NCI-H2107 treated with DMSO at 0.1 percent for 48 hours (cell line): ENCODE results near the gene KLK10.

Experiments used
- DNase-seq: peaks from one replicate; lab custom pipeline; 2025; ENCODE audit not compliant: unreplicated experiment; lab: John Stamatoyannopoulos, UW

KLK10 gene, protein sequence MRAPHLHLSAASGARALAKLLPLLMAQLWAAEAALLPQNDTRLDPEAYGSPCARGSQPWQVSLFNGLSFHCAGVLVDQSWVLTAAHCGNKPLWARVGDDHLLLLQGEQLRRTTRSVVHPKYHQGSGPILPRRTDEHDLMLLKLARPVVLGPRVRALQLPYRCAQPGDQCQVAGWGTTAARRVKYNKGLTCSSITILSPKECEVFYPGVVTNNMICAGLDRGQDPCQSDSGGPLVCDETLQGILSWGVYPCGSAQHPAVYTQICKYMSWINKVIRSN

DNA sequence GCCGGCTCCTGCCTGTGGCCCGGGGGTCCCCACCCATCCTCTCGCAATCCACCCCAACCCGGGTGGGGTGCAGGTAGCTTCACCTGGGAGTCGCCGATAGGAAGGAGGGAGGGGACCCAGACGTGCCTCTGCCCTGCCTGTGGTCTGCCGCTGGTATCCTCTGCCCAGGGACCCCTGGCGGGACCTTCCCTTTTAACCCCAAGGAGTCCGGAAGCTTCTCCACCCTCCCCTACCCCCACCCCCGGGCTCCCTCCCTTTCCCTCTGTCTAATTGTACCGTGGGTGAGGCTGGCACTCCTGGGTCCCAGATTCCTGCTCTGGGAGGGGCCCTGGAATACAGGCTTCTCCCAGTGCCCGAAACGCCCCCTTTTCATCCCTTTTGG is at the start of gene KLK10:
Gene KLK10 (minus strand): TSS at position 166 of the 382 bp plus-strand sequence. CDS start 579 bp downstream, outside the sequence.
- no peak for DNase-seq

DNA sequence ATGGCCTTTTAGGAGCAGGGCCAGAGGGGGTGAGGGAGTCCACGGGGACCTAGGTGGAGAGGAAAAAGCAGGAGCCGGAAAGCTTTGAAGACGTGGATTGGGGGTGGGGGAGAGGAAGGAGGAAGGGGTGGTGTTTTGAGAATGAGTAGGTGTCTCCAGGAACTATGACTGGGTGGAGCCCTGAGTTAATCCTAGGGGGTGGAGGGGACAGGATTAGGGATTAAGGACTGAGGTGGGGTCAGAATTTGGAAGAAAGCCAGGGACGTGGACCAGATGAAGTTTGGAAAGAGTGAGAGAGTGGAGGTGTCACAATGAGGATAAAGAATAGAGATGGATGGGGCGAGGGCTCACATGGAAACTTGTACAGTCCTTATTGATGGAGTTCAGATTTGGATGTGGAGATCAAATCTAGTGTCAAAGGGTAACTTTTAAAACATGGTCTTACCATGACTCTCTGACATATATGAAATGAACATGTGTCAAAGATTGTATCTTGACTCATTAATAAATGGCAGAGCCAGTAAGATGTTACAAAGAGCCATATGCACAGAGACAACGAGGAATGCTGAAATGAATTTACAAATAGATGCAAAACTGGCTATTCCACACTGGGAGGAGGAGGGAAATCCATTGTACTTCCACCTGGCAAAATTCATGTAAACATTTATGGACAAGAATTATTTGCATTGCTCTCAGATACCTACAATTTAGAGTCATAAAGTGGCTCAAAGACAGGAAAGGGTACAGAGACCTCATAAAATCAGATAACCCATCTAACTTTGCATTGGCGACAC is 47.1 kb upstream of the KLK10 start:
- no peak for DNase-seq

DNA sequence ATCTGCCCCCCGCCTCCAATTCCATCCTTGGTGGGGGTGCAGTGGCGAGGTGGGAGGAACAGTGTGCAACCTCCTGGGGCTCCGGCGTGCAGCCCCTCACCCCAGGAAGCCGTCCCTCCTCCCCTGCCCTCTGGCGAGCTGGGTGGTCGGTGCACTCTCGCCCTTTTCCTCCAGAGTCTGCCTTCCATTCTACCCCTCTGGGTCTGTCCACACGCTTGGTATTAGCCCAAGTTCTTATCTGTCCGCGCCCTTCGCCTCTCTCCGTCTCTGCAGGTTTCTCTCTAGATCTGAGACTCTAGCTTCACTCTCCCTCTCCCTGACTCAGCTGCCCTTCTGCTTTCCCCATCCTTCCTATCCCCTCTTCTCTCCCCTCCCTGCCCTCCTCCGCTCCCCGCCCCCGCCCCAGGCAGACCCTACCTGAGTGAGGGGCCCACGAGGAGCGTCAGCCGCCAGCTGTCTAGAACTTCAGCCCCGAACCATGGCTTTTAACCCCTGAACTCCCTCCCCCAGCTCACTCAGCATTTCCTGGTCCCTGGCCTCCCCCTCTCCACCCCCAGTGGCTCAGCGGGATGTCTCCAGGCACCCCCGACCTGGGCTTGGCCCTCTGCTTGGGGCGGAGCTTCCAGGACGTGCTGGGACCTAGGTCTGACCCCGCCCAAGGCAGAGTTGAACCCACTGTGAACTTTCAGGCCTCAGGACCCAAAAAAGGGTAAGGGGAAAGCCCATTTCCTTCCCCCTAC is 45.9 kb upstream of the KLK10 start:
- no peak for DNase-seq

DNA sequence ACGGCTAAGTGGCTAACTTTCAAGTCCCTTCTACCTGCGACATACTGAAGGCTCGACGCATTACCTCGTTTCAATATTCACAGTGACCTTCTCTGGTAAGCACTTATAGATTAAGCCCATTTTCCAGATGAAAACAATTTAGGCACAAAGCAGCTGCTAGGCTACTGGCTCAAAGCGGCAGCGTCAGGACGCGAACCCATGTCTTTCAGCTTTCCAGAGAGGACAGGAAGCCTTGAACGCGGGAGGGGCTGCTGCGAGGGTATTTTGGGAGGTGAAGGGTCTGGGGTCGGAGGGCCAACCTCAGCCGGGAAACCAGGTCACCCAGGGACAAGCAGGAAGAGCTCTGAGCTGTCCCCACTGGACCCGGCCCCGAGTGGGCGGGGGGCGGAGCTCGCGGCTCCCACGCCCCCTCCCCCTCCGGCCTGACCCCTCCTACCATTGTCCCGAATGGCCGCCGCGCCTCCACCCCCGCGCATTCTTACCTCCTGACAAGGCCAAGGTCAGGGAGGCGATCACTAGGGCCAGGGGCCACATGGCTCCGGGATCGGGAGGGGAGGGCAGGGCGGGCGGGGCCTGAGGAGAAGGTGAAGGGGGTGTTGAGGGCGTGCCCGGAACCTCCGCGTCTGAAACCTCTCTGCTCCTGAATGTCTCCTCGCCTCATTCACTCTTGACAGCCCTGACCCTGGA is 45.2 kb upstream of the KLK10 start, which contains the start of gene KLK13:
Gene KLK13 (minus strand): TSS at position 559 of the 687 bp plus-strand sequence. CDS start 25 bp downstream, at position 534.
- no peak for DNase-seq

DNA sequence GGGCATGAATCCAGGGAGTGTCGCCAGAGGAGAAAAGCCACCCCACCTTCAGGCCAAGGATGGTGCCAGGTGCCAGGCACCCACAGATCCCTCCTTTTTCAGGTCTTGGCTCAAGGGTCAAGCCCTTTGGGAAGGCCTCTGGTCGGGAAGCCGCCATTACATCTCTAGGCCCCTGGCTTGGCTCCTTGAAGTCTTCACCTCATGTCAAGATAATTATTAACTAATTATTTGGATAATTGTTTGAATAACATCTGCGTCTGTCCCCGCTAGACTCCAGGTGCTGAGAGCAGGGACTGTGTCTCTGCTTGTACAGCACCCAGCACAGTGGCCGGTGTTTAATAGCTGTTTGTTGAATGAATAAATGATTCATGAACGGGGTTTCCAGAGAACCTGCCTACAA is 44.2 kb upstream of the KLK10 start:
- DNase-seq: no peak

DNA sequence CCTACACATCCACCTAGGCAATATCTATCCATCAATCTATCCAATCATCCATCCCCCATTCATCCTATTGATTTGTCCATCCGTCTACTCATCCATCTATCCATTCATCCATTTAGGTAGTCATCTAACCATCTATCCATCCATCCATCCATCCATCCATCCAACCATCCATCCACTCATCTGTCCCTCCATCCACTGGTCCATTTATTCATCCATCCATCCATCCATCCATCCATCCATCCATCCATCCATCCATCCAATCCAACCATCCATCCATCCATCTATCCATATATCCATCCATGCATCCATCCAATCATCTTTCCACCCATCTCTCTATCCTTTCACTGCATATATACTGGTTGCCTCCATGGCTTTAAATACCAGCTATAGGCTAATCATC is 41.5 kb upstream of the KLK10 start:
- DNase-seq: no peak

DNA sequence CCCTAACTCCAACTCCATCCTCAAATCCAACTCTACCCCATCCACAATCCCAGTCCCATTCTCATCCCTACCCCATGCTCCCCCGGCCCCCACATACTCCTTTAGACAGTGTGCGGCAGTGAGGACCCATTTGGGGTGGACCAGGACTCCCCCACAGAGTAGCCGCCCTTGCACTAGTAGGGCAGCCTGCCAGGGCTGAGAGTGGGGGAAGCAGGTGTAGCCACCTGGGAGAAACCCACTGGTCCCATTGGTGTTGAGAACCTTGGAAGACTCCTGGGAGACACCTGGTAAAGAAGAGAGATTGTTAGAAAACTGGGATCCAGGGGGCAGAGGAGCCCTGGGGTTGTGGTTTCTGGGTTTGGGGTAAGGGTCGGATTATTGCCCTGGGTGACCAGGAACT is 40.8 kb upstream of the KLK10 start:
- no peak for DNase-seq

DNA sequence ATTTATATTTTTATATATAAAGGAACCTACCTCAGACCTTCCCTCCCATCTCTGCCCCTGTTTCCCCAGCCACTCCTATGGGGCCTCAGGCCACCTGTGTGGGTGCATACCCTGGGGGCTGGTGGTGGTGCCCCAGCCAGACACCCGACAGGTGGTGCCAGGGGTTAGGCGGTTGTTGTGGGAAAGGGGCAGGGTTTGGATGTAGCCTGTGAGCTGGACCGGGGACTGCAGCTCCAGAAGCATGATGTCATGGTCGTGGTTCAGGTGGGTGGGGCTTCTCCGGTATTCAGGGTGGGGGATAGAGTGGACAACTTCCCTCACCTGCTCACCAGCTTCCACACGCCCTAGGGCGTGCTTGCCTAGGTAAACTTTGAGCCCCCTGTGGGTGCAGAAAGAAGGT is 40.2 kb upstream of the KLK10 start:
- DNase-seq: no peak

DNA sequence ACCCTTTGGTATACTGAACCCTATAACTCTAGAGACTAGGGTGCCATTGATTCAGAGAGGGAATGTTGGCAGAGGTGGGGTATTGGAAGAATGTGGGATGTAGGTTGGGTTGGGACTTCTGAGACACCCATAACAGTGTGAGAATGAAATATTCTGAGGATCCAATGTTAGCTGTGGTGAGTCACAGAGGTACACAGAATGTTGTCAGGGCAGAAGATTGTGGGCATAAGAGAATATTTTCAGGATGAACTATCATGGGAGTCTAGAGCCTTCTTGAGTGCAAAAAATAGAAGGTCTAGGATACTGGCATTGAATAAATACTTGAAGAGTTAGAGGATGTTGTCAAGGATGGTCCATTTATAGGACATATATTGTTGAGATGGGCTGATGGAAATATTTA is 36.4 kb upstream of the KLK10 start:
- DNase-seq: no peak

DNA sequence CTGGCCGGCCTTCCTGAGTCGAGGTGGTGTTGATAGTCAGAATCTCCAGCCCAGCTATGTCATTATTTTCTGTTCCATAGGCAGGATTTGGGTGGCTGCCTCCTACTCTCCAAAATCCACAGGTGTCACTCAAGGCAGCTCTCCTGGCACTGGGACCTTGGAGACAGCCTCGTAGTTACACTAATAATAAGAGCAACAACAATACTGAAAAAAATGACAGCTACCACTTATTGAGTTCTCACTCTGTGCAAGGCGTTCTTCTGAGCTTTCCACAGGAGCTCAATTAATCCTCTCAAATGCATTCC is 27.5 kb upstream of the KLK10 start:
- peak; percentile 96 for DNase-seq

DNA sequence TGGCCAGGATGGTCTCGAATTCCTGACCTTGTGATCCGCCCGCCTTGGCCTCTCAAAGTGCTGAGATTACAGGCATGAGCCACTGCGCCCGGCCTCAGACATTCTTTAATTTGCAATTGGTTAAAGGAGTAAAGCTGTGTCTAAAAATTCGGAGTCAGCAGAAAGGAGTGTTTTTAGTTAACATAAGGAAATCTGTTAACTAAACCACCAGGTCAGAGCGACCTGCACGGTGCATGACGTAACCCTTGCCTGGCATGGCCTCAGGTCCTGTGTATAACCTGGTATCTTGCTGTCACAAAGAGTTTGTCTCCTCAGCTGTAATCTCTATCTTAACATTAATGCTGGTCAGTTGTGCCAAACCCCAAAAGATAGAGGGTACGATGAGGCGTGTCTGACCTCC is 24.8 kb upstream of the KLK10 start:
- DNase-seq: no peak

DNA sequence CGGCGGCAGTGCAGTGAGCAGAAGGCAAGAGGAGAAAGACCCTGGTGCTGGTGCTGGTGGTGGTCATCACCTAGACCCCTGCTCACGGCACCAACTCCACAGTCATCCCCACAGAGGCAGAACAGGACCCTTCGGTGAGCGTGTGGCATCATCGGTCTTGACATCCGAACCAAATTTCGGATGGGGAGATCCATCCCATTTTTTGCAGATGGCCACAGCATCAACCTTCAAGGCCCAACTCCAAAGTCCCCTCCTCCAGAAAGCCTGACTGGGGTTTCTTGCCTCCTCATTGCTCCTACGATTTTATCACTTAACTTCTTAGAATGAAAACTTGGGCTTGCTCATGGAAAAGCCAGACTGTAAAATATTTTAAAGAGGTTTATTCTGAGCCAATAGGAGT is 24.0 kb upstream of the KLK10 start:
- DNase-seq: no peak

DNA sequence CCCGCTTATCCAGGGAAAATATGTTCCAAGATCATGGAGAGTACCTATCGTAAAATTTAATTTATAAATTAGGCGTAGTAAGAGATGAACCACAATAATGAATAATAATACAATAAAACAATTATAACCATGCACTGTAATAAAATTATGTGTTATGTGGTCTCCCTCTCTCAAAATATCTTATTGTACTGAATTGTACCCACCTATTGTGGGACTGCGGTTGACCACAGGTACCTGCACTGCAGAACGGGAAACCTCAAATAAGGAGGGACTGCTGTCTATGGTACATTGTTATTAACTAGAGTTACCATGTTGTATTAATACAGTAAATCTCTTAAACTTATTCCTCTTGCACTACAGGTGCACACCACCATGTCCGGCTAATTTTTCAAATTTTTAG is 20.6 kb upstream of the KLK10 start:
- no peak for DNase-seq

DNA sequence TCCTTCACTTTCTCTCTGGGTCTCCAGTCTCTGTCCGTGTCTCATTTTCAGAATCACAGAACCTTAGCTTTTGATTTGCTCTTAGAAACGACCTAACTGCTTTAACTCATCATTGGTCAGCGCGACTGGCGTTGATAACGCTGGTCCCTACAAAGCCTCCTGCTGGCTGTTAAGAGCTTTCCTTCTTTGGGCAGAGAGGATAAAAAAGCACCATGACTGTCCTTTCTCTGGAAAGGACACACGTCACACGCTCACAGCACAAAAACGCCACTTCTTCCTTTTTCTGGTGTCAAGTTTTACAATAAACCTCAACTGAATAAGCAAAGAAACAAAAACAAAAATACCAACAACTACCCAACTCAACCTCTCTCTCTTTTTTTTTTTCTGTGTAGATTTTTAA is 17.0 kb upstream of the KLK10 start:
- no peak for DNase-seq

DNA sequence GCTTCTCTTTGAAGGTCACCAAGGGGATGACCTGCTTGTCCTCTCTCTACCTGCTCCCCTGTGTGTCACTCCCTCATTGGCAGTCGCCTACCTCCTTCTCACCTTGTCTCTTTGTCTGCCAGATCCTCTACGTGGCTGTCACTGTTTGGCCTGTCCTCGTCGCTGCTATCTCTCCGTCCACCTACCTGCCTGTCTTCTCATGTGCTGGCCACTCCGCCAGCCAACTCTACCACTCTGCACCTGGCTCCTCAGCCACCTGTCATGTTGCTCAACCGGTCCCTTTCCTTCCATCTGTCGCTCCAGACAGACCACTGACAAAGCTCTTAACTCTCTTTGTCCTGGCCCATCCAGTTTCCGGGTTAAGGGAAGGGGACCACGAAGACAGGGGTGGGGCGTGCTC is 15.2 kb upstream of the KLK10 start, which contains the start of gene KLK12:
Gene KLK12 (minus strand): TSS at position 299 of the 400 bp plus-strand sequence. CDS start 381 bp downstream, outside the sequence.
- peak; percentile 50 for DNase-seq

DNA sequence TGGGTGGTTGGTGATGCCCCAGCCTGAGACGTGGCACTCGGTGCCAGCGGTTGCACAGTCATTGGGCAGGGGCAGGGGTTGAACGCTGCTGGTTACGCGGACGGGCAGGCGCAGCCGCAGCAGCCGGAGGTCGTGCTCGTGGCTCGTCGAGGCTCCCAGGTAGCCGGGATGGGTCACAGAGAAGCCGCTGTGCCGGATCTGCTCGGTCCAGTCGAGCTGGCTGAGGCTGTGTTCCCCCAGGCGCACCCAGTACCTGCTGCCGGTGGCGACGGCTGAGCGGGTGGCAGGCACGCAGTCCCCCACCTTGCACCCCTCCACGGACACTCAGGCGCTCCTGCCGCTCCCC is 12.3 kb upstream of the KLK10 start:
- DNase-seq: no peak

DNA sequence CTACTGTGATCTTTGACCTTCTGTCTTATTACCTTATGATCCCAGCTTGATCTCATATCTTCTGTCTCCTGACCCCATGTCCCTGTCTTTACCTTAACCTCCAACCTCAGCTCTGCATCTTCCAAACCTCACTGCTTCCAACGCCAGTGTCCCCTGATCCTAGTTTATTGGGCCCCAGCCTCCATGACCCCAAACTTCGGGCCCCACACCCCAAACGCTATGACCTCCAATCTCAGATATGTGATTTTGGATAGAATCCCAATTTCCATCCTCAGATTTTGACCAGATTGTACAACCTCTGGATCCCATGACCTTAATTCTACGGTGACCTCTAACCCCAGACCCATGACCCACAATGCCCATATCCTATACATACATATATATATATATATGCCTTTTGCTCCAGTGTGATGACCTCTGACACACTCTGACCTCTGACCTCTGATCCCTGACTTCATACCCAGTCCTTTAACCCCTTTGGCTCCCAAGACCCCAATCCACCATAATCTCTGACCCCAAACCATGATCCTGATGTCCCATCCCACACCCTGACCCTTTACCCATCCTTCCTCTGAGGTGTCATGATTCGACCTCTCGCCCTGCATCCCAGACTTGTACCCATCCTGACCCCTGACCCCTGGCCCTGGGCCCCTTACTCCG is 11.8 kb upstream of the KLK10 start:
- DNase-seq: no peak

DNA sequence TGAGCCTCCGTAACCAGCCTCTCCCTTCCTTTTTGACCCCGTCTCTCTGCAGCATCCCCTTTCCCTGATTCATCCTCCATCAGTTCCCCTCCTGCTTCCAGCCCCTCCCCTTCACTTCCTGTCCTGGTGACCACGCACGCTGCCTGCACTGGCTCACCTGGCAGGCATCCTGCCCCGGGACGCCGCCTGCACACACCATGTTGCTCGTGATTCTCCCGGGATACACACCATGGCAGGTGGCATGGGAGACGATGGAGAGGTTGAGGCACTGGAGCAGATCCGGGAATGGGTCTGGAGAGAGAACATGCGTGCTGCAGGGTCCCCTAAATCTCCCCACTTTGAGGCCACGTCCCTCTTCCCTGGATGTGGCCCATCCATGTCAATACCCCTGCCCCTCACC is 11.1 kb upstream of the KLK10 start:
- no peak for DNase-seq

DNA sequence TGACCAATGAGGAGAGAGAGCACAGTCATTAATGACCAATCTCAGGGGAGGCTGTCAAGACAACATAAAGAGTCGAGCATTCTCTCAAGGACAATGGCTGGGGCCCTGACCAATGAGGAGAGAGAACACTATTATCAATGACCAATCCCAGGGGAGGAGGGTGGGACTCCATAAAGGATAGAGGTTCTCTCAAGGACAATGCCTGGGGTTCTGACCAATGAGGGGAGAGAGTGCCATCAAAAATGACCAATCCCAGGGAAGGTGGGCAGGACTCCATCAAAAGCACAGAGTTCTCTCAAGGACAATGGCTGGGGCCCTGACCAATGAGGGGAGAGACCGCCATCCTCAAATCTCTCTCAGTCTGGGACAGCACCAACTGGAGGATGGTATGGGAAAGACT is 10.2 kb upstream of the KLK10 start:
- no peak for DNase-seq

DNA sequence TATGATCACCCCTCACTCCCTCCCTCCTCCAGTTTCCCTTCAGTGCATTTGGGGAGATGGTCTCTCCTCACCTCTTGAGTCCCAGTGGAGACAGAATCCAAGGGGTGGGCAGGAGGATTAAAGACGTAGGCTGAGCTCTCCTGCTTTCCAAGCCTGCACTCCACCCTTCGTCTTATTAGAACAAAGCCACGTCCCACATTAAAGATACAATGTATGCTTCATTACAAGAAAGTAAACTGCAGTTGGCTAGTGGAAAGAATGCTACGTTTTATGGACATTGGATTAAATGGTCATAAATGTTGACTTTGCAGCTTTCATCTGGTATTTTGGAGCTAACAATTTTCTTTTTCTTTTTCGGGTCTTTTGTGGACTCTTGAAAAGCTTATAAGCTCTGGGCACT is 8.4 kb upstream of the KLK10 start:
- DNase-seq: no peak
